HG02623 (cell line): Measurements from ENCODE around the gene TRIP11.
A peak's percentile ranks its signal among the peaks of the same experiment; 100 is the strongest.
"Not testable (repeated sequence)": the region's sequence is repeated elsewhere in the genome, so short reads cannot be mapped to it uniquely, and the experiment has no call there.

Experiments used
- ATAC-seq: cut with Tn5 transposase; IDR thresholded peaks from one replicate; pipeline ENCODE4 v1.9.1; 2021; ENCODE audit warnings: moderate library complexity; ENCODE audit not compliant: unreplicated experiment

The TRIP11 gene

DNA sequence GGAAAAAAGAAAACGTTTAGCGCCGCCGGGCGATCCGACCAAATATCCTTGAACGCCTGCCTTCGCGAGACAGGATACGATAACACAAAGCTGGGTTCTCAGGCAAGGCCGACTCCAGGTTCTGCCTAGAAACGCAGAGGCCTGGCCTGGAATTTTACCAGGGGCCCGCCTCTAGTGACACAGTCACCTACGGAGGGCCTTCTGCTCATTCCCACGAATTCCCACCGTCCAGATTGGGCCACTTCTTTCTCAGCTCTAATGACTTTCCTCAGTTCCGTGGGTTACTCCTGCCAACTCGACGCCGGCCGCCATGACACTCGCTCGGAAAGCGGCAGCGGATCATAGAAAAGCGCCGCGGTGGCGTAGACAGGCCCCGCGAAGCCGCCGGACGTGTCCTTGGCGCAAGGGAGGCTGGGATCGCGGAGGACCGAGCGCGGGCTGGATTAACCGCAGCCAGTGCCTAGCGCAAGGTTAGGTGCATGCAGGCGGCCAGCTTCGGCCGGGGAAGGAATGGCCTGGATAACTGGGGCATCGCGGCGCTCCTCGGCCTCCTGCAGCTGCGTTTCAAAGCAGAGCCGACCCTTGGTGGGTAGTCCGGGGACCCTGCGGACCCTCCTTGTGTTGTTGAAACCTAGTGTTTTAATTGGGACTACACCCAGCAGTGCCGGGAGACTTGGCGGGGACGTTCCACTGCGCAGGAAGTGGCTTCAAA, at the start of gene TRIP11:
TSS of gene TRIP11 (minus strand) at position 341 of the 712 bp plus-strand sequence. CDS start 374 bp downstream, outside the sequence.
- peak; percentile 96 for ATAC-seq

DNA sequence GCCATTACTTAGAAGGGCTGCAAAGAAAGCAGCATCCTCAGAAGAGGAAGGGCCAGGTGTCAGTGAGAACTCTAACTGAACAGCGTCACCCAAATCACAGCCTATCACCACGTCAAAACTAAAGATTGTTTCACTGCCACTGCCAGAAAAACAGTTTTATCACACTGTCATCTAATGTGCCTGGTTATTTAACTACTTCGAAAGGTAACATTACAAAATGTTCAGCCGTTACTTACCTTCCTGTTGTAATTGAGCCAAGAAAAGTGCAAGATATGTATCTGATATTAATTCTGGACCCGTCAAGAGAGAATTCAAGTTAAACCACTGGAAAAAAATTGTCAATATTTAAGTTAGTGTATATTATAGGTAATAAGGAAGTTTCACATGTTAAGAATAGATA, 48.6 kb upstream of the TRIP11 start:
- ATAC-seq = no peak

DNA sequence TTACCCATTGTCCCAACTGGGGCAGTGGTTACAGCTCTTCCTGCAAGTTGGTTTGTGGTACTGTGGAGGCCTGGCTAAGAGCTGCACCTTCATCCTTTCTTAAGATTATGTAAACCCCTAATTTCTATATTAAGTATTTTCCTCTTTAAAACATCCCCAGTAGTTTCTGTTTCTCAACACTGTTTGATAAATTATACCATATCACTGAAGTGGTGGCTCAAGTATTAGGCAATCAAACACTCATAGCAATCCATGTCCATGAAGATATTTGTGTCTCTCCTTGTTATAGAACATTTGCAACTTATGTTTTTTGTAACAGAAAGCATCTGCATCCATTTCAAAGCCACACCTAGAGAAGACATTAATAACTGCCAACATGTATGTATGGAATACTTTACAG, 34.7 kb upstream of the TRIP11 start:
- no peak for ATAC-seq

DNA sequence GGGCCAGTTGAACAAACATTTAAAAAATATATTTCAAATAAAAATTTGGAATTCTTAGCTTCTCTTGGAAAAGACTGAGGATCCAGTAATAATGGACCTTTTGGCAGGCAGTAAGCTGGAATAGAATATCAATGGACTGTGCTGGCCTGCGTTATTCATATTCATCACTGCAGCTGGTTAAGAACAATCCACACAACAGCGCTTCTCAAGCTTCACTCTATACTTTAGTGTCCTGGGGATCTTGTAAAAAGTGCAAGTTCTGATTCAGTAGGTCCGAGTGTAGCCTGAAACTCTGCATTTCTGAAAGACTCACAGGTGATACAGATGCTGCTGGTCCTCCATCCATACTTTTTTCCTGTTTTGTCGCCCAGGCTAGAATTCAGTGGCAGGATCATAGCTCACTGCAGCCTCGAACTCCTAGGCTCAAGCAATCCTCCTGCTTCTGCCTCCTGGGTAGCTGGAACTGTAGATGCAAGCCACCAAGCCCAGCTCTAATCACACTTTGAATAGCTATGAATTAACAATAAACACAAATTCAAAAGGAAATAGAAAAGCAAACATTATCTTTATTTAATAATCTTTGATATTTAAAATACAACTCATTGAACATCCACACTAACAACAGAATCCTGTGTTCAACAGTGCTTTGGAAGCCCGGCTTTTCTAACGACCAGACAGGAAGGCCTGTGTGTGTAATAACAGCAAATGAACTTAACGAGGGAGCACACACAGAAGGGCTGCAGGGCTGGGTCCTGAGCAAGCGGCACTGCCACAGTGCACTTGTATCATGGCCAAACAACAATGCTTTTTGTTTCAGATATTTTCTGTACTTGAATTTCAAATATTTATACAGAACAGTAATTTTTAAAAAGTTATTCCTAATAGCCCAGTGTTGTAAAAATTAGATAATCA, 18.4 kb upstream of the TRIP11 start:
- no peak for ATAC-seq

DNA sequence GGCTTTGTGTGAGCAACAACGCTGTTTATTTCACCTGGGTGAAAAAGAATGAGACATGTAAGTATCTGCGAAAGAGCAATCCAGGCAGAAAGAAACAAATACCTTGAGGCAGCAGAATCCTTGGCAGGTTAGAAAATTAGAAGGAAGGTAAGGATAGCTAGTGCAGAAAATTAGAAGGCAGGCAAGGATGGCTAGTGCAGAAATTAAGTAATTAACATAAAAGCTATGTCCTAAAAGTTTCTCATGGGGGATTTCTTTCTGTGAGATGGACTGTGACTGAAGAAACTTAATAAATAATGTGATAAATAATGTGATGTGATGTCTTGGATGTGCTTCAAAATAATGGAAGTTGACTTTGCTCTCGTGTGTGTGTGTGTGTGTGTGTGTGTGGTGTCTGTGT, 9.9 kb upstream of the TRIP11 start:
- ATAC-seq = no peak

DNA sequence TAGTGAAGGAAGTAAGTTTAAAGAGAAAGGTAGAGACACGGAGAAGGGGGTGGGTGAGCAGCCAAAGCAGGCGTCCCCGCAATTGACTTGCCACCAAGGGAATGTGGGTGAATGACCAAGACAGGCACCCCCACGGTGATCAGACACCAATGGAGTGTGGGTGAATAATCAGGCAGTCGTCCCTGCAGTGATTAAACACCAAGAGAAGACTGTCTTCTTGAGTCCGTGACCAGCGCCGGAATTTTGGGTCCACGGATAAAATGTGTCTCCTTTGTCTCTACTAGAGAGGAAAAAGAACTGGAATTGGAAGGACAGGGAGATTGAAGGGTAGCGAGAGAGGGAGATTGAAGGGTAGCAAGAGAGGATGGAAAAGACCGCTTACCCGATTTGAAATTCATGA, 9.4 kb upstream of the TRIP11 start:
- not testable (repeated sequence) for ATAC-seq

DNA sequence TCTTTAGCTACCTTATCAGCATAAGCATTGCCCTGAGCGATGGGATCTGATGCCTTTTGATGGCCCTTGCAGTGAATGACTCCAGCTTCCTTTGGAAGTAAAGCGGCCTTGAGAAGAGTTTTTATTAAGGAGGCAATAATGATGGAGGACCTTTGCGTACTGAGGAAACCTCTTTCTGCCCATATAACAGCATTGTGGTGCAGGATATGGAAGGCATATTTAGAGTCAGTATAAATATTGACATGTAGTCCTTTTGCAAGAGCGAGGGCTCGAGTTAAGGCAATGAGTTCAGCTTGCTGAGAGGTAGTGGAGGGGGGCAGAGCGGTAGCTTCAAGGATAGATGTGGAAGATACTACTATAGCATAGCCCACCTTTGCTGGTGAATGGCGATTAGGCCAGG, 6.0 kb upstream of the TRIP11 start:
- not testable (repeated sequence) for ATAC-seq

DNA sequence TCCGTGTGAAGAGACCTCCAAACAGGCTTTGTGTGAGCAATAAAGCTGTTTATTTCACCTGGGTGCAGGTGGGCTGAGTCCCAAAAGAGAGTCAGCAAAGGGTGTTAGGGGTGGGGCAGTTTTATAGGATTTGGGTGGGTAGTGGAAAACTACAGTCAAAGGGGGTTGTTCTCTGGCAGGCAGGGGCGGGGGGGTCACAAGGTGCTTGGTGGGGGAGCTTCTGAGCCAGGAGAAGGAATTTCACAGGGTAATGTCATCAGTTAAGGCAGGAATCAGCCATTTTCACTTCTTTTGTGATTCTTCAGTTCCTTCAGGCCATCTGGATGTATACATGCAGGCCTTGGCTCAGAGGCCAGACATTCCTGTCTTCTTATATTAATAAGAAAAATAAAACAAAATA, 1.9 kb upstream of the TRIP11 start:
- ATAC-seq = not testable (repeated sequence)

DNA sequence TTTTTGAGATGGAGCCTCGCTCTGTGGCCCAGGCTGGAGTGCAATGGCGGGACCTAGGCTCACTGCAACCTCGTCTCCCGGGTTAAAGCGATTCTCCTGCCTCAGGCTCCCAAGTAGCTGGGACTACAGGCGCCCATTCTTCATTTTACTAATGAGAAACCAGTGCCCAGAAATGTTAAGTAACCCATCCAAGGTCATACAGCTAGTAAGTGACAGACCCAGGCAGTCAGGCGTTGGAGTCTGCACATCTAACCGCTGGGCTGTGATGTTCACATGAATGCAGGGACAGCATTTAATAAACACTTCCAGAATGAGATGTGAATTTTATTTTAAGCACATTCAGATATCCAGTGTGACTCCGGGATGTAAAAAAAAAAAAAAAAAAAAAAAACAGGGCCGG, 1.3 kb upstream of the TRIP11 start:
- no peak for ATAC-seq

DNA sequence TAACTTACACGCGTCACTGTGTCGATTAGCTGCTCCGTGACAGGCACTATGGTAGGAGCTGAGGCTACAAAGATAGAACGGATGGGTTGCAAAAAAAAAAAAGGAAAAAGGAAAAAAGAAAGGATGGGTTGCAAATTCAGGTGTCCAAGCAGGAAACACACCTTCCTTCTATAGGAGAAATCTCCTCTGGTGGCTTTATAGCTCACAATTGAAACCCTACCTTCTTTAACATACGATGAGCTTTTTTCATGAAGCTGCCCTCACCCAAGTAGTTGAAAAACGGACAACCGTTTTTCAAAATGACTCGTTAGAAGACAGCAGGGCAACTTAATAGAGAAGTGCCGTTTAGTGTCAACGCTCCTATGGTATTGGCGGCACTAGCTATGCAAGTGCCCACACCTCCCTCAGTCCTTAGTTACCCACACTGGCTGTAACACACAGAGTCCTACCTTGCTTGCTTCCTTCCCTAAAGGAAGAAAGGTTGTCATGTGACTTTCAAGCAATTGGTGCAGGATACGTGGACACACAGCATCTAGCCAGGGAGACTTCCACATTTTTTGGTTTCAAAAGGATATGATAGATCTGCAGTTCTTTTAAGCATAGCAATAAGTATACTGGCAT, 682 bp upstream of the TRIP11 start:
- ATAC-seq = no peak

DNA sequence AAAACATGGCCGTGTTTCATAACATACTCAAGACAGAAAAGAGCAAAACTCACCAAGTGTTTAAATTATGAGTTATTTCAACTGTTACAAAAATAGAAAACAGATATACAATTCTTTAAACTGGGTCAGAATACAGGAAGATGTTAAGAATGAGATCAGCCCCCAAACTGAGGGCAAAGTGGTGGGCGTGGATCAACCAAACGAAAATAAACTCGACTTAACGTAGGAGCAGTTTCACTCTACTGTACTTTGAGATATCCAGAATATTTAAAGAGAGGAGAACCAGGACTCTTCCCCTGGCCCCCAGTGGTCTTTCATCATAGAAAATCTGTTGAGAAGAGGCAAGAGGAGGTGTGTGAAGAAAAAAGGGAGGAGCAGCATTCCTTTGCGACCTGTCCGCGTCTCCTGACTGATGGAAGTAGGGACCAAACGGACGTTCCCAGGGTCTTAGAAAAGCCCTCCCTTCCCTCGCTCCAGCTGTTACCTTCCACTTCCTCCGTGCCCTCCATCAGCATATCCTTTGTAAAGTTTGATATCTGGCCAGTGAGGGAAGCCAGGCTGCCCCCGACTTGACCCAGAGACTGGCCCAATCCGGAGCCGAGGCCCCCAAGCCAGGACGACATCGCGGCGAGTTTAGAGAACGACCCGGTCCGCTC, 668 bp downstream of the TRIP11 start:
- peak; percentile 3 for ATAC-seq

DNA sequence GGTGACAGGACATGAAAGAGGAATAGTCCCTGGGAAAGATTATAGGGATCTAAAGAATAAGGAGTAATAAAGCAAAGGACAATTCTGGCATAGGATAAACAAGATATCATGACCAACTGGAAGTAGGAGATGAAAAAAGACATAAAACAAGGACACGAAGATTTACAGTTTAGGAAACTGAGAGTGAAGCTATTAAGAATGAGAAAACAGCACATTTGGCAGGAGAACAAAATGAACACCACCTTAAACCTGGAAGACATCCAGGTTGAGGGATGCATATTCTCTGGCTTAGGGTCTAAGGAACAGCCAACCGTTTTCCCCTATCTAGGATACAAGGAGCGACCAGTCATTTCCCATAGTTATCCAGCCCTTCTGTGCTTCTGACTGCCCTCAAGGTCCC, 1.9 kb downstream of the TRIP11 start:
- ATAC-seq = no peak

DNA sequence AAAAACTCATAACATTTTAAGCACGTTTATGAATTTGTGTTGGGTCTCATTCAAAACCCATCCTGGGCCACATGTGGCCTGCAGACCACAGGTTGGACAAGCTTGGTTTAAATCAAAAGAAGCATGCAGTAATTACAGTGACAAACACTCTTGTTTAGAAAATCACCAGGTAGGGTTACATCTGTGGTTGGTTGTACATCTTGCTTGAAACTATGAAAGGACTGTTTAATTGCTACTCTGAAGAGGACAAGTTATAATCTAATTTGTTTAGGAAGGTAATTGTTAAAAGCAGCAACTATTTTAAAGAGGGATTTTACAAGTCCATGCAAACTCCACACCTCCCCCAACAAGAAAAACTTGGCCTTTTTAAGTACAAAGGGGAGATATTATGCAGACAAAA, 4.0 kb downstream of the TRIP11 start:
- ATAC-seq = no peak

DNA sequence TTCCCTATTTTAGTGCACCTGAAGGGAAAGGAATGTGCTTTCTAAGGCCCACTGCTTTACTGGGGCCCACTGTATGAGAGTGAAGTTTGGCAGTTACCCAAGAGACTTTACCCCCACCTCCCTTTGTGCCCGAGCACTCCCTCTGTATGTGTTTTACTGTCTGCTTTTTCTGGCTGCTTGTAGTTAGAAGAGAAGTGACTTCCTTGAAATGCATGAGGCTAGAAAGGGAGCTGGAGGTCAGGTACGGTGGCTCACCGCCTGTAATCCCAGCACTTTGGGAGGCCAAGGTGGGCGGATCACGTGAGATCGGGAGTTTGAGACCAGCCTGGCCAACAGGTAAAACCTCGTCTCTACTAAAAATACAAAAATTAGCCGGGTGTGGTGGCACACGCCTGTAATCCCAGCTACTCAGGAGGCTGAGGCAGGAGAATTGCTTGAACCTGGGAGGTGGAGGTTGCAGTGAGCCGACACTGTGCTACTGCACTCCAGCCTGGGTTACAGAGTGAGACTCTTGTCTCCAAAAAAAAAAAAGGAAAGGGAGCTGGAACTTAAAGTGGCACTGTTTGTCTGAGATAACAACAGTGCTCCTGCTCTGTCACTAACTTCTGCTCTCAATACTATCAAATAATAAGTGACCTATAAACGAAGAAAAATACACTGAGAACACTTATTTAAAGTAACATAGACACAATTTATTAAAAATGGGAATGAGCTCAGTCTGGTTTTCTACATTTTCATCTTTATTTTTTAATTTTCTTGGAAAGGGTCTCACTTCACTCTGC, 5.8 kb downstream of the TRIP11 start:
- ATAC-seq = no peak

DNA sequence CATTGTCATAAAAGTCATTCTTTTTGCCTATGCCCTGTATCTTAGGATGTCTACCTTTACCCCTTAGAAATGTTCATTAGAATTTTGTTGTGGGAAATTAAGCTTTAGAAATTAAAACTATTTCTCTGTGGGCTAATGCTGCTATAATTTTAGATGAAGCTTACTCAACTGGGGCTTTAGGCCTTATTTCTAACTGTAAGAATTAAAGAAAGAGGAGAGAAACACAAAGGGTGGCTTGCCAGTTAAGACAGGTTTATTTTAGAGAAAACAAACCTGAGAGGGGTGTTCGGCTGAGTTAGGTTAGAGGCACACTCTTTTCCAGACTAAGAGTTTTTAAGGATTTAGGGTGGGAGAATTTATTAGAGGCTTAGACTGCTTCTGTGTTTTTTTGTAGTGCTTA, 6.4 kb downstream of the TRIP11 start:
- ATAC-seq = no peak

DNA sequence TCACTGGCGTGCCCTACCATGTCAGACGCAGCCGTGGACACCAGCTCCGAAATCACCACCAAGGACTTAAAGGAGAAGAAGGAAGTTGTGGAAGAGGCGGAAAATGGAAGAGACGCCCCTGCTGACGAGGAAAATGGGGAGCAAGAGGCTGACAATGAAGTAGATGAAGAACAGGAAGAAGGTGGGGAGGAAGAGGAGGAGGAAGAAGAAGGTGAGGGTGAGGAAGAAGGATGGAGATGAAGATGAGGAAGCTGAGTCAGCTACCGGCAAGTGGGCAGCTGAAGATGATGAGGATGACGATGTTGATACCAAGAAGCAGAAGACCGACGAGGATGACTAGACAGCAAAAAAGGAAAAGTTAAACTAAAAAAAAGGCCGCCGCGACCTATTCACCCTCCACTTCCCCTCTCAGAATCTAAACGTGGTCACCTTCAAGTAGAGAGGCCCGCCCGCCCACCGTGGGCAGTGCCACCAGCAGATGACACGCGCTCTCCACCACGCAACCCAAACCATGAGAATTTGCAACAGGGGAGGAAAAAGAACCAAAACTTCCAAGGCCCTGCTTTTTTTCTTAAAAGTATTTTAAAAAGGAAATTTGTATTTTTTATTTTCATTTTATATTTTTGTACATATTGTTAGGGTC, 13.2 kb downstream of the TRIP11 start:
- no peak for ATAC-seq

DNA sequence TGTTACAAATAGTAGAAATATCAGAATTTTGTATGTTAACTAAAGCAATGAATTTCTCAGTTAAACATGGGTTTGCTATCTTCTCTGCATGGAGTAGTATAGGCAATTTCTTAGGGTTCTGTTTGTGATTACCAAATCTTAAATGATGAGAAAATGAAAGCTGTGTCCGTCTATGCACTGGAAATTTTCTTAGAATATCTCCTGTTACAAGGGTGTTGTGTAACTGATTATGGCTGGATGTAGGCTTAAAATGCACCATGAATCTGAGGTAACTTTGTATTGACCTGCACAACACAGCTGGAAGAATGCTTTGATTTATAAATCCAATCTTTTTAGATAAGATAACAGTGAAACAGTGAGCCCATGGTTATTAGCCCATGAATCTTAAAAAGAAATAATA, 17.8 kb downstream of the TRIP11 start:
- ATAC-seq = no peak

DNA sequence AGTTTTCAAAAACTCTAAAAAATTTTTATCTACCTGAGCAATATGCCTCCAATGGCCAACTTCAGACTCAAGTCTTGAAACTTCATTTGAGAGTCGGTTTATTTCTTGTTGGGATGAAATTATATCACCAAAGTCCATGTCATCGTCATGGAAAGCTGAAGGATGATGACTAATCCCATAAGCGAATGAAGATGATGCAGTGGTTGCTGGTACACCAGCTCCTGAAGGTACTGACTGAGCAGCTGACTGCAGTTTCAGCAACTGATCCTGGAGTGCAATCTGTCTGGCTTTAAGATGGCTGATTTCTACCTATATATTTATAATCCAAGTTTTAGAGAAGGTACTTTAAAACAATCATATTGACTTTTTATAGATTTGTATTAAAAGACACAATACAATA, 18.3 kb downstream of the TRIP11 start:
- no peak for ATAC-seq

DNA sequence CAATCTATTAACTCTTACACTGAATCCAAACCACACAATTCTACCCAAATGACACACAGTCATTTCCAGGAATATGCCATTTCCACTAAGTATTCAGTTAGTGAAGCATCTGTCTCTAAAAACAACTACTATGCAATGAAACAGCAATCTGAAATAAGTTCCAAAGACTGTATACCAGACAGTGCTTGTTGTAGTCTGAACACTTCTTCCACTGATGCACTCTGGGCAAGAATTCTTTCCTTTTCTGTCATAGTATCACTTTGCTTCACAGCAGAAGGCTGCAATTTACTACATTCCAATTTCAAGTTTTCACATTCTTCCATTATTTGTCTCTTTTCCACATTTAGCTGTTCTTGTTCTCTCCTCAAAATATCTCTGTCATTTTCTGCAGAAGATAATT, 25.8 kb downstream of the TRIP11 start:
- no peak for ATAC-seq

DNA sequence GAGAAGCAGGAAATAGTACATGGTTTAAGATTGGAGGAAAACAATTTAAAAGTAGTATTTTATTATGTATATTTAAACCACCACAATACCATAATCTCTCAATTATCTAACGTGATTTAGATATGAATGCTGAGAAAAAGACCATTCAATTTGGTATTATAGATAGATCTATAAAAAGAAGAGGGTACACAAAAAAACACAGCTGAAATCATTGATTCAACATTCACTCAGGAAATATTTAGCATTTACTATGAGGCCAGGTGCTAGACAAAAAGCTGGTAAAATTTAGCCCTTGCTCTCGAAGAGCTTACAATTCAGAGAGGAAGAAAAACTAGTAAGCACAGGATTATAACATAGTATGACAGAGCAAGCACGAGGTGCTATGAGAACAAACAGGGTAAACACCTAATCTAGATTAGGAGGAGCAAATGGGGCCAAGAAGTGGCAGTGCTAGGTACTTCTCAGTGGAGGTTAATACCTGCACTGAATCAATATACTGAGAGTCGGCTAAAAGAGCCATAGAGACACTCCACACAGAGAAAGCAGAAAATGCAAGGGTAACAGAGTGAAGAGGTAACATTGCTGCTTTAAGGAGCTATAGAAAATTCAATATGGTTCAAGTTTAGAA, 27.6 kb downstream of the TRIP11 start:
- ATAC-seq = no peak
